Neural progenitor cell (in vitro differentiated cells): Measurements from ENCODE around the gene CDH10.

Source experiments
- CTCF ChIP-seq: fragments of 200-600 bp; sonication (generic); IDR thresholded peaks from 2 replicates; pipeline ENCODE4 v1.5.1; 2017; ENCODE audit warnings: antibody characterized with exemption, mild to moderate bottlenecking
- EZH2phosphoT487 ChIP-seq: fragments of 200-600 bp; sonication (generic); IDR thresholded peaks from 2 replicates; pipeline ENCODE4 v1.6.1; 2017; ENCODE audit warnings: antibody characterized with exemption

- TF ChIP-seq CTCF (no peak), EZH2phosphoT487 (no peak)
These were observed 200.4 kb downstream of the CDH10 start for GRCh38 chr5:24444414-24444813.
